Testis (tissue), 2 donors: ENCODE results near the gene BRD9.

Experiments used
- POLR2A ChIP-seq: fragments of 450-650 bp; IDR thresholded peaks from one replicate; pipeline ENCODE4 v1.6.1; 2017; ENCODE audit warnings: antibody characterized with exemption, mild to moderate bottlenecking, moderate library complexity
- TF ChIP-seq, protein P1 (sequence below), 3 experiments: fragments of 450-650 bp in 2 of 3; fragments of 200-600 bp in 1 of 3; sonication (generic) in 1 of 3; IDR thresholded peaks; one replicate each; pipeline ENCODE4 v1.5.1; 2016 to 2019; ENCODE audit warnings: antibody characterized with exemption in 3 of 3, mild to moderate bottlenecking in 2 of 3, moderate library complexity in 1 of 3

DNA sequence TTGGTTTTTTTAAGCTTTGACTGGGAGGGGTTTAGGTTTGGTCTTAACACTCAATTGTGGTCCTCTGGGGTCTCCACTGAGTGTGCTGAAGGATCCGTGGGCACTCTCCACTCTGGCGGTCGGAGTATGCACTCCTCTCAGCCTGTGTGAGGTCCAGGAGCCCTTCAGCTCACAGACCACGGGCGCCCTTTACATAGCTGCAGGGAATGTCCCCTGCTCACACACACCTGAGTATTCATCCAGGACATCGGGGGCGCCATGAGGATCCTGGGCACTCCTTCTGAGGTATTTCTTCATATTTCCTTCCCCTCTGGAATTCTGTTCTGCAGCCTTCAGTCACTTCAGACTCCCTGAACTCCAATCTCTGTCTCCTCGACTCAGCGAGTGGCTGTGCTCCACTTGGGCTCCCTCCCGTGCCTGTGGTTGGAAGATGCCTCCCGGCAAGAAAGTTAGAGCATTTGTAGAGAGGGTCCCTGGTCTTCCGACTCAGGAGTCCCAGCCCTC lies 12.6 kb upstream of the BRD9 start:
- TF ChIP-seq, protein P1, sequence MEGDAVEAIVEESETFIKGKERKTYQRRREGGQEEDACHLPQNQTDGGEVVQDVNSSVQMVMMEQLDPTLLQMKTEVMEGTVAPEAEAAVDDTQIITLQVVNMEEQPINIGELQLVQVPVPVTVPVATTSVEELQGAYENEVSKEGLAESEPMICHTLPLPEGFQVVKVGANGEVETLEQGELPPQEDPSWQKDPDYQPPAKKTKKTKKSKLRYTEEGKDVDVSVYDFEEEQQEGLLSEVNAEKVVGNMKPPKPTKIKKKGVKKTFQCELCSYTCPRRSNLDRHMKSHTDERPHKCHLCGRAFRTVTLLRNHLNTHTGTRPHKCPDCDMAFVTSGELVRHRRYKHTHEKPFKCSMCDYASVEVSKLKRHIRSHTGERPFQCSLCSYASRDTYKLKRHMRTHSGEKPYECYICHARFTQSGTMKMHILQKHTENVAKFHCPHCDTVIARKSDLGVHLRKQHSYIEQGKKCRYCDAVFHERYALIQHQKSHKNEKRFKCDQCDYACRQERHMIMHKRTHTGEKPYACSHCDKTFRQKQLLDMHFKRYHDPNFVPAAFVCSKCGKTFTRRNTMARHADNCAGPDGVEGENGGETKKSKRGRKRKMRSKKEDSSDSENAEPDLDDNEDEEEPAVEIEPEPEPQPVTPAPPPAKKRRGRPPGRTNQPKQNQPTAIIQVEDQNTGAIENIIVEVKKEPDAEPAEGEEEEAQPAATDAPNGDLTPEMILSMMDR (IDR thresholded peaks at IDR 0.05), result no peak
- TF ChIP-seq POLR2A, result no peak
